Type B pancreatic cell (in vitro differentiated cells): ENCODE measurements around the gene CD101. TPM values are rescaled to one million over a fixed set of nuclear protein-coding genes. Genes with fewer than 3 reads are reported as not detected.

Source experiments
- DNase-seq: peaks from one replicate; pipeline ENCODE4 v3.0.0; 2021; ENCODE audit warnings: mixed read lengths; ENCODE audit not compliant: unreplicated experiment; ENCODE audit errors: extremely low spot score
- H3K27ac Mint-ChIP-seq: 2 replicates; pipeline ENCODE4 v1.8.0; 2021; ENCODE audit warnings: mild to moderate bottlenecking, mixed read lengths
- H3K27me3 Mint-ChIP-seq: 2 replicates; pipeline ENCODE4 v1.8.0; 2021; ENCODE audit warnings: mixed read lengths
- H3K36me3 Mint-ChIP-seq: 2 replicates; pipeline ENCODE4 v1.8.0; 2021; ENCODE audit warnings: mixed read lengths
- H3K4me1 Mint-ChIP-seq: one replicate; pipeline ENCODE4 v1.8.0; 2021; ENCODE audit warnings: mixed read lengths; ENCODE audit not compliant: unreplicated experiment
- H3K4me3 Mint-ChIP-seq: 2 replicates; pipeline ENCODE4 v1.8.0; 2021; ENCODE audit warnings: mild to moderate bottlenecking, mixed read lengths
- H3K9me3 Mint-ChIP-seq: 2 replicates; pipeline ENCODE4 v1.8.0; 2021; ENCODE audit warnings: mixed read lengths
- CTCF ChIP-seq: fragments of 200-600 bp; sonication (generic); conservative IDR thresholded peaks from 2 replicates; pipeline ENCODE4 v1.5.0; 2021; ENCODE audit warnings: antibody characterized with exemption, mild to moderate bottlenecking
- total RNA-seq: library from RNA; stranded (reverse); gene quantifications from 2 replicates; pipeline ENCODE4 v1.2.1, GENCODE V29; 2021; ENCODE audit warnings: low replicate concordance

CD101 gene
- total RNA-seq, 1 donor from 2014 or later, result 4.4 TPM

DNA sequence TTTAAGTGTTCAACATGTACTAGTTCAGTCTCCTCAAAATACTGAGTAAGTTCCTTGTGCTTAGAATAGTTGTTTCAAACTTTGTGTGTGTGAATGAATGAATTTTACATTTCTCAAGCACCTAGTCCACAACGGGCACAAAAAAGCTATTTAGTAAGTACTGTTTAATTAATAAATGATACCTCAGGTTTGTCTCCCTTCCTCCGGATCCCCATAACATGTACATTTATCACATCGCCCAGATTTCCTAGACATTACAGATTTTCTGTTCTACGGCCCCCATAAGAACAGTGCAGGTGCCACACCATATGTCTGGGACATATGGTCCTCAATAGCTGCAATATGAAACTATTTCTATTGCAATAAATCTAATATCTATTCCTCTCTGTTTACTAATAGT, 57.2 kb downstream of the CD101 start:
- no peak overlapping the region for H3K27ac Mint-ChIP-seq
- no peaks in the 10 kb centered on the region for H3K9me3 Mint-ChIP-seq
- peaks cover 2% of the 10 kb centered on the region for H3K36me3 Mint-ChIP-seq
- H3K27me3 Mint-ChIP-seq, result no peaks in the 10 kb centered on the region
- TF ChIP-seq CTCF, result no peak
- DNase-seq, result no peak
- peaks cover 18% of the 10 kb centered on the region for H3K4me1 Mint-ChIP-seq
- H3K4me3 Mint-ChIP-seq, result no peak overlapping the region

DNA sequence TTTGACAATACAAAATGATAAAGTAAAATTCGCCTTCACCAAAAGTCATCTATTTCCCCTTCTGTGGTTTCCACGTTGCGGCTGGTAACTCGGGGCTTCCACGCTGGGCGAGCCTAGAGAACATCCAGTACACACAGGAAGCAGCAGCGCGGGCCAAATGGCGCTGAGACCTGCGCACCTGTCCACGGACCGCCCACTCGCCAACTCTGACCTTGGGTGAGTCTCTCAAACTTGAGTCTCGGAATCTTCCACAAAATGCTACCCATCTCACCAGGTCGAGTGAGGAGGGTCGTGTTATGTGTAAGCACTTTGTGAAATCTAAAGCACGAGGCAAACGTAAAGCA, 57.7 kb downstream of the CD101 start:
- Mint-ChIP-seq H3K27me3 (no peaks in the 10 kb centered on the region), H3K9me3 (no peaks in the 10 kb centered on the region), H3K4me3 (no peak overlapping the region), H3K36me3 (peaks cover 5% of the 10 kb centered on the region), H3K27ac (no peak overlapping the region), H3K4me1 (peaks cover 18% of the 10 kb centered on the region)
- no peak for DNase-seq
- no peak for TF ChIP-seq CTCF

- Mint-ChIP-seq H3K27ac (no peak within 1 kb of the TSS), H3K4me1 (peaks cover 18% of the 10 kb centered on the region), H3K9me3 (no peaks in the 10 kb centered on the region), H3K36me3 (peaks cover 5% of the 10 kb centered on the region), H3K4me3 (no peak within 1 kb of the TSS), H3K27me3 (no peaks in the 10 kb centered on the region)
- TF ChIP-seq CTCF, result peak; percentile 45
- peak; percentile 94 for DNase-seq
Observed at GRCh38 chr1:117059678-117060440, 58.3 kb downstream of the CD101 start, which contains the start of gene TTF2. Gene TTF2 (plus strand): TSS chr1:117060326. CDS start chr1:117060347, 21 bp downstream.

GRCh38 chr1:117060441-117061317, 59.1 kb downstream of the CD101 start:
- Mint-ChIP-seq H3K4me3 (no peak overlapping the region), H3K27me3 (no peaks in the 10 kb centered on the region), H3K9me3 (no peaks in the 10 kb centered on the region), H3K27ac (no peak overlapping the region), H3K36me3 (peaks cover 7% of the 10 kb centered on the region), H3K4me1 (peaks cover 18% of the 10 kb centered on the region)
- DNase-seq, result no peak
- TF ChIP-seq CTCF, result no peak

- no peak for TF ChIP-seq CTCF
- Mint-ChIP-seq H3K4me3 (peak overlapping the region; percentile 65), H3K4me1 (peaks cover 18% of the 10 kb centered on the region), H3K9me3 (no peaks in the 10 kb centered on the region), H3K36me3 (peaks cover 12% of the 10 kb centered on the region), H3K27ac (no peak overlapping the region), H3K27me3 (no peaks in the 10 kb centered on the region)
- no peak for DNase-seq
Observed at GRCh38 chr1:117061986-117062415, 60.4 kb downstream of the CD101 start.
